HT-29 (cell line): Measurements from ENCODE around the gene CNIH2. TPM values are rescaled to one million over a fixed set of nuclear protein-coding genes. Genes with fewer than 3 reads are reported as not detected.
A peak's percentile ranks its signal among the peaks of the same experiment; 100 is the strongest.
"Not testable (repeated sequence)": the region's sequence is repeated elsewhere in the genome, so short reads cannot be mapped to it uniquely, and the experiment has no call there.

Experiments
- DNase-seq: peaks from one replicate; pipeline ENCODE4 v3.0.0-alpha.2; 2015; ENCODE audit warnings: low spot score
- total RNA-seq: library from RNA; depleted of rRNA; stranded (reverse); fragments of >200 nt; shearing (Covaris generic); gene quantifications from 2 replicates; pipeline ENCODE4 v1.2.3, GENCODE V29; 2014

CNIH2 gene
- total RNA-seq, 1 experiment from 2014 or later: 0.99 TPM

GRCh38 chr11:66291303-66291705 lies 13.3 kb downstream of the CNIH2 start:
- no peak for DNase-seq

- DNase-seq: no peak
Observed at GRCh38 chr11:66291706-66292542, 13.9 kb downstream of the CNIH2 start, which contains the start of gene TMEM151A. Gene TMEM151A, plus strand, starts transcription at chr11:66291894. Its CDS starts 120 bp downstream, at chr11:66292014.

DNA sequence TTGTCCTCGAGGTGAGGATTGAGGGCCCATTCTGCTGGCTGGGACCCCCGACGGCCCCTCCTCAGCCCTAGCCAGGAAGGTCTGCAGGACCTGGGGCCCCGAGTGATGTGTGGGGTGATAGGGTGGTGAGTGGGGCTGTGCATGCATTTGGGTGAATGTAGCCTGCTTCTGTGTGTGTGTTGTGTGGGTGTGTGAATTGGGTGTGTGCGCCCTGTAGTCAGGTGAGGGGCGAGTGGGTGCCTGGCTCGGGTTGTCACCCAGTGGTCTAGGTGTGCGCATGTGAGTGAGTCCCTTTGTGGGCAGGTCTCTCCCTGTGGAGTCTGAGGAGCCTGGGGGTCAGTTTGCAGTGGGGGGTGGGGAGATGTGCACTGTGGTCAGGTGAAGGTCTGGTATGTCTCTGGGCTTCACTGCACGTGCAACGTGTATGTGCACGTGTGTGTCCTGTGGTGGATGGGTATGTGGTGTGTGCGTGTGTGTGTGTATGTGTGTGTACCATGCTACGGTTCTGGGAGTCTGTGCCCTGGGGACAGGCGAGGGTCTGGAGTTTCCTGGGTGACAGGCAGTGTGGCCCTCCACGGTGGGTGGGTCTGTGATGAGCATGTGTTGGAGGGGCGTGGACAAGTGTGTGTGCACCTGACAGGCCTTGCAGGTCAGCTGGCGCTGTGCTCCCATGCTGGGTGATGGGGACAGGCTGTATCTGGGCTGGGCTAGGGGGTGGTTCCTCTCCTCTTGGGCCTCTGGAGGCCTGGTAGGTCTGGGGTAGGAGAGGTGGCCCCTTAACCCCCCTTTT lies 14.8 kb downstream of the CNIH2 start:
- no peak for DNase-seq

- DNase-seq: no peak
Observed at GRCh38 chr11:66293352-66293751, 15.4 kb downstream of the CNIH2 start.

GRCh38 chr11:66293777-66294625 lies 16.0 kb downstream of the CNIH2 start:
- no peak for DNase-seq

DNA sequence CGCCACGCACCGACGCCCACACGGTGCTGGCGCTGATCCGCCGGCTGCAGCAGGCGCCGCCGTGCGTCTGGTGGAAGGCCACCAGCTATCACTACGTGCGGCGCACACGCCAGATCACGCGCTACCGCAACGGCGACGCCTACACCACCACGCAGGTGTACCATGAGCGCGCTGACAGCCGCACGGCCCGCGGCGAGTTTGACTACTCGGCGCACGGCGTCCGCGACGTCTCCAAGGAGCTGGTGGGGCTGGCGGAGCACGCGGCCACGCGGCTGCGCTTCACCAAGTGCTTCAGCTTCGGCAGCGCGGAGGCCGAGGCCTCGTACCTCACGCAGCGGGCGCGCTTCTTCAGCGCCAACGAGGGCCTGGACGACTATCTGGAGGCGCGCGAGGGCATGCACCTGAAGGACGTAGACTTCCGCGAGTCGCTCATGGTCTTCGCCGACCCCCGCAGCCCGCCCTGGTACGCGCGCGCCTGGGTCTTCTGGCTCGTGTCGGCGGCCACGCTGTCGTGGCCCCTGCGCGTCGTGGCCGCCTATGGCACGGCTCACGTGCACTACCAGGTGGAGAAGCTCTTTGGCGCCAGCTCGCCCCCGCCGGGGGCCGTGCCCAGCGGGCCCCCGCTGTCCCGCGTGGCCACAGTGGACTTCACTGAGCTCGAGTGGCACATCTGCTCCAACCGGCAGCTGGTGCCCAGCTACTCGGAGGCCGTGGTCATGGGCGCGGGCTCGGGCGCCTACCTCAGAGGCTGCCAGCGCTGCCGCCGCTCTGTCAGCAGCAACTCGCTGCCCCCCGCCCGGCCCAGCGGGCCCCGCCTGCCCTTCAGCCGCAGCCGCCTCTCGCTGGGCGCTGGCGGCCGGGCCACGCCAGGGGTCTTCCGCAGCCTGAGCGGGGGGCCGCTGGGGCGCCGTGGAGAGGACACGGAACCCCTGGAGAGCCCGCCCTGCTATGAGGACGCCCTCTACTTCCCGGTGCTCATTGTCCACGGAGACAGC lies 16.9 kb downstream of the CNIH2 start:
- DNase-seq: no peak

GRCh38 chr11:66297610-66298009 lies 19.6 kb downstream of the CNIH2 start:
- no peak for DNase-seq

GRCh38 chr11:66299186-66299585 lies 21.2 kb downstream of the CNIH2 start:
- DNase-seq: no peak

DNA sequence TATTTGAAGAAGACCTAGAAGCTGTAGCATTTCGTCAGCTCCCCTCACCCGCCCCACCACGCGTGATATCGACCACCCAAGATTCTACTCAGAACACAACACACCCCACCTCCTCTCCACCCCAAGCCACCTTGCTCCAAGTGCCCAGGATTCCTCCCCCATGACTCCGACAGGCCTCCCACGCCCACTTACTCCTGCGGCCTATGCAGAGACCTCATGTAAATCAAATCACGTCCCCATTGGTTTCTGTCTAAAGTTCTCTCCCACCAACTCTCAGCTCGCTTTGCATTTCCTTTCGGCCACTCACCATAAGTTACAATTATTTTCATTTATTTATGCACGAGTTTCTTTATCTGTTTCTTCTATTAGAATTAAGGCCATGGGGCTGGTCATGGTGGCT lies 24.7 kb downstream of the CNIH2 start:
- no peak for DNase-seq

GRCh38 chr11:66309475-66309874 lies 31.5 kb downstream of the CNIH2 start:
- DNase-seq: no peak

DNA sequence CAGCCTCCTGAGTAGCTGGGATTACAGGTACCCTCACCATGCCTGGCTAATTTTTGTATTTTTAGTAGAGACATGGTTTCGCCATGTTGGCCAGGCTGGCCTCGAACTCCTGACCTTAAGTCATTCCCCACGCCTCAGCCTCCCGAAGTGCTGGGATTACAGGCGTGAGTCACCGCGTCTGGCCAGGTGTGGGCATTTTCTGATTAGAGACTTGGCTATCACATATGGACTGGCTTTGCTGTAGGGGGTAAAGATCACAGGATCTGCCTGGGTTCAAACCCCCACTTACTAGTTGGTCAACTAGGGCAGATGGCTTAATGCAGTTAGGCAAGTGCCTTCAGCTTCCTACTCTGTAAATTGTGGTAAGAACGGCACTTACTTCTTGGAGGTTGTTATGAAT lies 32.3 kb downstream of the CNIH2 start:
- no peak for DNase-seq

GRCh38 chr11:66310803-66311440 lies 32.9 kb downstream of the CNIH2 start:
- not testable (repeated sequence) for DNase-seq

GRCh38 chr11:66311470-66311964 lies 33.5 kb downstream of the CNIH2 start:
- DNase-seq: no peak

DNA sequence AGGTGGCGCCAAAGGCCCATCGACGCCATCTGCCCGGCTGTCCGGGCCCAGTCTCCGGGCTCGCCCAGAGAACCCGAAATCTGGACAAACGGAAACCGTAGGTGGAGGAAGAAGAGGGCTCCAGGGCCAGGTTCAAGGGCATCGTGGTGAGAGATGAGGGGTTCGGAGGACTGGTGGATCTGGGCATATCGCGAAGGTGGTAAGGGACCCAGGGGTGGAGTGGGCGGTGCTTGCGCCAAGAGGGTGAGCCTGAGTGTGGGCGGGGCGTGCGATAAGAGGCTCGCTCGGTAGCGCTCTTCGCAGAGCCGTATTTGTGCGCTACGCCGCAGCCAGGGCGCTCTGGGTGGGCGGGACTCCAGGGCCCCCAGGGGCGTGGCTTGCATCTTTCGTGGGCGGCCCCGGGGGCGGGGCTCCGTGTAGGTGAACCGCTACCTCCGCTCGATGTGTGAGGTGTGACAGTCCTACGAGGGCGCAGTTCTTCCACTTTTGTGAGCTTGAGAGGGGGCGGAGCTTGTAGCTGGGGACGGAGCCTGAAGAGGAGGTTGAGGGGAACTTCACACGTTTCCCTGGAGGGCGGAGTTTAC lies 34.1 kb downstream of the CNIH2 start:
- peak; percentile 98 for DNase-seq

DNA sequence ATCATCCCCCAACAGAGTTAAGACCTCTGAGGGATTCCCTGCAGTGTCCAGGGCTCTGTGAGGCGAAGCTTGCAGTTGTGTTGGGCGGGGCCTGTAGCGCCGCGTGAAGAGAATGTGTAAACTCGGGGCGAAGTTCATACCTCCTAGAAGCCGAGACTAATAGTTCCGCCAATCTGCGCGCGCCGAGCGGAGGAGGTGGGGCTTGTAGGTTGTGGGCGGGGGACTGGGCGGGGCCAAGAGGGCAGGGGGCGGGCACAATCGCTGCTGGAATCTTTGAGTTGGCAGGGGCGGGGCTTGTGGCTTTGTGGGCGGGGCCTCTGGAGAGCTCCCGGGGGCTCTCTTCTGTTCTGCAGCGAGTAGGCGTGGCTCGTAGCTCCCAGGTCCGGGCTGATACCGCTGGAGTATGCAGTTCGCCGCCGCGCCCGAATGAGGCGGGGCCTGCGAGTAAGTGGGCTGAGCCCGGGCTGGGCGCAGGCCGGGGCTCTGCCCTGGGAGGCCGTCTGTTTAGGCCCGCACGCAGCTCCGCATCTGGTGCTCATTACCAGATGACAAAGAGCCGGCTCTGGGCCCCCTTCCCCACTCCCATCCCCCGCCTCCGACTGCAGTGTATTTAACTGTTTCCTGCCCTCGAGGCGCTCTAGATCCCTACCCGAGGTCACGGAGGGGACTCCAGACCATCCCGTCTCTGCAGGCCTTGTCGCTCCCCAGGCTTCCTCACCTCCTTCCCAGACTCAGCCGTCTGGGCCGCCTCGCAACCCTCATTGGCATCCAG lies 34.8 kb downstream of the CNIH2 start:
- peak; percentile 99 for DNase-seq

GRCh38 chr11:66313321-66314185 lies 35.6 kb downstream of the CNIH2 start:
- DNase-seq: no peak

- DNase-seq: no peak
Observed at GRCh38 chr11:66314186-66314501, 36.2 kb downstream of the CNIH2 start.
